ENCODE results near the gene INCA1. TPM values are rescaled to one million over a fixed set of nuclear protein-coding genes. Genes with fewer than 3 reads are reported as not detected.
A peak's percentile ranks its signal among the peaks of the same experiment; 100 is the strongest.

Gene INCA1
- total RNA-seq, 2 donors from 2014 or later: 0.99 to 1.7 TPM

- Mint-ChIP-seq H3K4me1 (peaks cover 28% of the 10 kb centered on the region), H3K27ac (no peak overlapping the region), H3K27me3 (ENCODE audit: insufficient read depth) (peaks cover 5% of the 10 kb centered on the region), H3K36me3 (ENCODE audit: low read depth) (peaks cover 29% of the 10 kb centered on the region), H3K4me3 (no peak overlapping the region), H3K9me3 (peaks cover 12% of the 10 kb centered on the region)
- peaks cover 48% of the 10 kb centered on the region for H3K36me3 ChIP-seq (ENCODE audit: control insufficient read depth, insufficient read depth, low read length)
- peak overlapping the region; percentile 95 for H3K27ac ChIP-seq (ENCODE audit: low read depth, low read length)
- no peak for TF ChIP-seq CTCF (conservative IDR thresholded peaks at IDR 0.05)
- peak overlapping the region; percentile 79 for H3K9ac ChIP-seq (ENCODE audit: extremely low read depth, low read length, poor library complexity, severe bottlenecking)
- H3K4me3 ChIP-seq (ENCODE audit: low read length): peak overlapping the region; percentile 90
- H3K9me3 ChIP-seq (ENCODE audit: control insufficient read depth, low read length): peaks cover 5% of the 10 kb centered on the region
- no peaks in the 10 kb centered on the region for H3K27me3 ChIP-seq (ENCODE audit: control insufficient read depth, insufficient read depth, low read length, poor library complexity, severe bottlenecking)
- H3K4me1 ChIP-seq (ENCODE audit: control insufficient read depth, insufficient read depth, low read length): peaks cover 6% of the 10 kb centered on the region
- DNase-seq: peak; percentile 83
- WGBS, 2 experiments (ENCODE audit: insufficient coverage in 1 of 2, insufficient read length in 1 of 2): 8 to 19% methylated on average over 10 to 23 of the region's 23 CpGs
These were observed 28.8 kb downstream of the INCA1 start for GRCh38 chr17:4968486-4969046.

DNA sequence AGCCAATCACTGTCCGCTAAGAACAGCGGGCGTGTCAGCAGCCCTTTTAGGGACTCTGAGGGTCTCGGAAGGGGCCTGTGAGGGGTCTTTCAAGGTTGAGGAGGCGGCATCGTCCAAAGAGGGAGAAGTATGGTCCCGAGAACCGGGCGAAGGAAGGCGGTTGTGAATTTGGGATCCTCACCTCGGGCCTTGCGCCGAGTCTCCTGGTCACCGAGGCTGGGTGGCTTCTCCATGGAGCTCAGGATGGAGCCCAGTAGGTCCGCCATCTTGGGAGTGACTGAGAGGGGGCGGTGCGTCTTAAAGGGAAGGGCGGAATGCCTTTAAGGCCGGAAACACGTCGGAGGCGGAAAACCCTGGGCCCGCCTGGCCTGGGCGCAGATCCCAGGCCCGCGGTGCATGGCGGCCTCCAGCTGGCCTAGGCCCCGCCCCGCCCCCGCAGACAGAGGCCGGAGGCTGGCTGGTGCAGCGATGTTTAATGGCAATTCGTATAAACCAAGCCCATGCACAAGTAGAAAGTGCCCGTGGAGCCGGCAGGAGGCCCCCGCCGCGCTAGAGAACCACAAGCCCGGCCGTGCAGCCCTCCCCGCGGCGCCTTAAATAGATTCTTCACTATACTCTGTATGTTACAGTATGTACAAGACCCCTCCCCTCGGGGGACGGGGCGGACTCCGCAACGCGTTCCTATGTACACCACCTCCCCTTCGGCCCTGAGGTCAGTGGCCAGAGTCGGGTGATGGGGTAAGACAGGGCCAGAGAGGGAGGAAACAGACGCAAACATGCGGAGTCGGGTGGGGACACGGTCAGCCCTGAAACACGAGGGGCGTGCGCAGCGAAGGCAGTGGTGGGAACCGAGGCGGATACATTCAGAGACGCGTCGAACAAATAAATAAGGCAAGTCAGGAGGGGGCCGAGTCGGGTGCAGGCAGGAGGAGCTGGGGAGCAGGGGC, 29.5 kb downstream of the INCA1 start, which contains the start of gene SPAG7:
Gene SPAG7, minus strand, starts transcription at position 279 of the 947 bp plus-strand sequence. Its CDS starts 13 bp downstream, at position 266.
- peak; percentile 99 for DNase-seq
- no peak for TF ChIP-seq CTCF (conservative IDR thresholded peaks at IDR 0.05)
- Histone ChIP-seq H3K27ac (ENCODE audit: low read depth, low read length) (peak within 1 kb of the TSS; percentile 95), H3K9me3 (ENCODE audit: control insufficient read depth, low read length) (peaks cover 5% of the 10 kb centered on the region), H3K9ac (ENCODE audit: extremely low read depth, low read length, poor library complexity, severe bottlenecking) (peak within 1 kb of the TSS; percentile 79), H3K4me1 (ENCODE audit: control insufficient read depth, insufficient read depth, low read length) (peaks cover 6% of the 10 kb centered on the region), H3K36me3 (ENCODE audit: control insufficient read depth, insufficient read depth, low read length) (peaks cover 46% of the 10 kb centered on the region), H3K4me3 (ENCODE audit: low read length) (peak within 1 kb of the TSS; percentile 90), H3K27me3 (ENCODE audit: control insufficient read depth, insufficient read depth, low read length, poor library complexity, severe bottlenecking) (no peaks in the 10 kb centered on the region)
- peaks cover 12% of the 10 kb centered on the region for H3K9me3 Mint-ChIP-seq
- 0 to 7% methylated on average over 32 to 66 of the region's 66 CpGs for WGBS, 2 experiments (ENCODE audit: insufficient coverage in 1 of 2, insufficient read length in 1 of 2)
- peaks cover 31% of the 10 kb centered on the region for H3K36me3 Mint-ChIP-seq (ENCODE audit: low read depth)
- peaks cover 25% of the 10 kb centered on the region for H3K4me1 Mint-ChIP-seq
- no peak within 1 kb of the TSS for H3K4me3 Mint-ChIP-seq
- no peak within 1 kb of the TSS for H3K27ac Mint-ChIP-seq
- peaks cover 3% of the 10 kb centered on the region for H3K27me3 Mint-ChIP-seq (ENCODE audit: insufficient read depth)

- Histone ChIP-seq H3K27ac (ENCODE audit: low read depth, low read length) (peak overlapping the region; percentile 95), H3K4me3 (ENCODE audit: low read length) (peak overlapping the region; percentile 90), H3K4me1 (ENCODE audit: control insufficient read depth, insufficient read depth, low read length) (peaks cover 6% of the 10 kb centered on the region), H3K36me3 (ENCODE audit: control insufficient read depth, insufficient read depth, low read length) (peaks cover 42% of the 10 kb centered on the region), H3K27me3 (ENCODE audit: control insufficient read depth, insufficient read depth, low read length, poor library complexity, severe bottlenecking) (no peaks in the 10 kb centered on the region), H3K9me3 (ENCODE audit: control insufficient read depth, low read length) (peaks cover 5% of the 10 kb centered on the region), H3K9ac (ENCODE audit: extremely low read depth, low read length, poor library complexity, severe bottlenecking) (peak overlapping the region; percentile 79)
- H3K36me3 Mint-ChIP-seq (ENCODE audit: low read depth): peaks cover 31% of the 10 kb centered on the region
- 0 to 2% methylated on average over 14 to 42 of the region's 42 CpGs for WGBS, 2 experiments (ENCODE audit: insufficient coverage in 1 of 2, insufficient read length in 1 of 2)
- H3K27ac Mint-ChIP-seq: no peak overlapping the region
- no peak for TF ChIP-seq CTCF (conservative IDR thresholded peaks at IDR 0.05)
- H3K4me3 Mint-ChIP-seq: no peak overlapping the region
- H3K27me3 Mint-ChIP-seq (ENCODE audit: insufficient read depth): no peaks in the 10 kb centered on the region
- peak; percentile 100 for DNase-seq
- H3K4me1 Mint-ChIP-seq: peaks cover 18% of the 10 kb centered on the region
- H3K9me3 Mint-ChIP-seq: peaks cover 12% of the 10 kb centered on the region
These were observed 30.3 kb downstream of the INCA1 start for GRCh38 chr17:4966844-4967538.
